ENCODE data around the gene PDGFRB.
A peak's percentile ranks its signal among the peaks of the same experiment; 100 is the strongest.

Gene PDGFRB

DNA sequence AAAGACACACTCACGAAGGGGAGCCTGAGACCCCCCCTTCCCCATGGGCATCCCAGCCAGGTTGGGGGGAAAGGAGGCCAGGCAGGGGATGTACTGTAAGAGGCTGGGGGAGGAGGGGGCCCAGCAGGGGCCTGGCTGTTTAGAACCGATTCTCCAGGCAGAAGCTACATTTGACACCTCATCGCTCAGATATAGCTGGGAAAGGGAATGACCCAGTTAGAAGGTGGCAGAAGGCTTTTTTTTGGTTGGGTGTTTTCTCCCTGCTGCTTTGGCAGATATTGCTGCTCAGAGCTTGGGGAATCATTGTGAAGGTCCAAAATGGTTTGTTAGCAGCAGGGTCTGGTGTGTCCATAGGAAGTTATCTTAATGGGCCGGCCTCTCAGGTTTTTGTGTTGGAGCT lies 16.9 kb upstream of the PDGFRB start:
- DNase-seq (ENCODE audit: low read depth, low spot score), result no peak

DNA sequence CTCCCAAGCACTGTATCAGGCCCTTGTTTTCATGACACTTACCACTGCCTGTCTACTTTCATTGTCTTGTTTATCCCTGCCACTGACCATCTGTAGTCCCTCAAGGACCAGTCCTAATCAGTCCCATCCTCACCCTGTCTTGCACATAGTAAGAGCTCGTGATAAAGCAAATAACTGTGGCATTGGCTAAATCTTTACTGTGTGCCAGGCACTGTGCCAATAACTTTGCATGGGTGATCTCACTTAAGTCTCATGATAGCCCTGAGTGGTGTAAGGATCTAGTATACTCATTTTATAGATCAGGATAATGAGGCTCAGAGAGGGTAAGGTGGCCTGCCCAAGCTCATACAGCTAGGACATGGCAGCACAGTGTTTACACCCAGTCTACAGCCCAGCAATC lies 16.5 kb upstream of the PDGFRB start:
- no peak overlapping the region for H3K4me3 ChIP-seq
- H3K9ac ChIP-seq (ENCODE audit: insufficient read length), result no peak overlapping the region
- DNase-seq (ENCODE audit: low read depth, low spot score), result no peak
- no peak overlapping the region for H3K27ac ChIP-seq
- TF ChIP-seq POLR2AphosphoS5 (IDR thresholded peaks at IDR 0.05; ENCODE audit: borderline replicate concordance, low read depth, low read length) (no peak), FOXP2 (optimal IDR thresholded peaks at IDR 0.05; ENCODE audit: control extremely low read depth, extremely low read length, insufficient read depth) (no peak), EZH2 (IDR thresholded peaks at IDR 0.05) (no peak)
- no peaks in the 10 kb centered on the region for H3K36me3 ChIP-seq (ENCODE audit: insufficient read depth, low read length)
- H3K9me3 ChIP-seq (ENCODE audit: low read depth, low read length), result no peaks in the 10 kb centered on the region

More for the DNA sequence above, 16.9 kb upstream of the PDGFRB start:
- TF ChIP-seq POLR2AphosphoS5 (IDR thresholded peaks at IDR 0.05; ENCODE audit: borderline replicate concordance, low read depth, low read length) (no peak), EZH2 (IDR thresholded peaks at IDR 0.05) (no peak), FOXP2 (optimal IDR thresholded peaks at IDR 0.05; ENCODE audit: control extremely low read depth, extremely low read length, insufficient read depth) (no peak)
- Histone ChIP-seq H3K4me3 (no peak overlapping the region), H3K9me3 (ENCODE audit: low read depth, low read length) (no peaks in the 10 kb centered on the region), H3K9ac (ENCODE audit: insufficient read length) (no peak overlapping the region), H3K36me3 (ENCODE audit: insufficient read depth, low read length) (no peaks in the 10 kb centered on the region), H3K27ac (no peak overlapping the region)

DNA sequence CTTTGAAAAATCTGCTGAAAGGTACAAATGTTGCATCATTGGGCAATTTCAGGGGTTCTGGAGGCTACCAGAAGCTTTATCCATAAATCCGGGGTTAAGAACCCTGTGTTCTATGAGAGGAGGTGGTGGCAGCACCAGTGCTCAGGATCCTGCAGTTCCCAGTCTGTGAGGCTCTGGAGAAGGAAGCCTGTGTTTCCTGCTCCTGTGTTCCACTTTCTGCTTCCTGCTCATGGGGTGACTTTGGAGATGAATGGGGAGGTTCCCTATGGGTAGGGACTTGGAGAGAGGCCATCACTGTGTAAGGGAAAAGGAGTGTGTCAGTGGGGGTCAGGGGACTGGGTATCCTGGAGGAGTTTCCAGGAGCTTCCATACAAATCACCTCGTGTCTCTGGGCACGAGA lies 13.2 kb upstream of the PDGFRB start:
- Histone ChIP-seq H3K27ac (no peak overlapping the region), H3K36me3 (ENCODE audit: insufficient read depth, low read length) (no peaks in the 10 kb centered on the region), H3K9ac (ENCODE audit: insufficient read length) (no peak overlapping the region), H3K9me3 (ENCODE audit: low read depth, low read length) (no peaks in the 10 kb centered on the region), H3K4me3 (no peak overlapping the region)
- DNase-seq (ENCODE audit: low read depth, low spot score), result no peak
- TF ChIP-seq EZH2 (IDR thresholded peaks at IDR 0.05) (no peak), POLR2AphosphoS5 (IDR thresholded peaks at IDR 0.05; ENCODE audit: borderline replicate concordance, low read depth, low read length) (no peak), FOXP2 (optimal IDR thresholded peaks at IDR 0.05; ENCODE audit: control extremely low read depth, extremely low read length, insufficient read depth) (no peak)

DNA sequence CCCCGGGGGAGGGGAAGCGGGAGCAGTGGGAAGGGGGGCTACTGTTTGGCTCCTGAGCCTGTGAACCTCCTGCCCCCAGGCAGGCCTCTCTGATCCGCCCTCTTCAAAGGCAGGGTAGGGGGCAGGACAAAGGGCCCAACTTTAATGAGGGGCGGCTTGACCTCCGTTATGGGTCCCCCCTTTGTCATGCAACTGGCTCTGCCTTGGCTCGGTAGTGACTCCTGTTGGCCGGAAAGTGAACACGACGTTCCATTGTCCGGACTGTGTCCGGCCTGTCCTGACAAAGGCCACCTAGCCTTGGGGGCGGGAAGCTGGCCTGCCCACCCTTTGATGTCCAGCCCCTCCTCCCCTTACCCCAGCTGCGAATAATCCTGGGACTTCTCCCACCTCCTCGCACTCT lies 12.3 kb upstream of the PDGFRB start:
- Histone ChIP-seq H3K27ac (no peak overlapping the region), H3K36me3 (ENCODE audit: insufficient read depth, low read length) (no peaks in the 10 kb centered on the region), H3K9me3 (ENCODE audit: low read depth, low read length) (no peaks in the 10 kb centered on the region), H3K4me3 (no peak overlapping the region), H3K9ac (ENCODE audit: insufficient read length) (no peak overlapping the region)
- no peak for DNase-seq (ENCODE audit: low read depth, low spot score)
- TF ChIP-seq EZH2 (IDR thresholded peaks at IDR 0.05), result no peak
- no peak for TF ChIP-seq FOXP2 (optimal IDR thresholded peaks at IDR 0.05; ENCODE audit: control extremely low read depth, extremely low read length, insufficient read depth)
- no peak for TF ChIP-seq POLR2AphosphoS5 (IDR thresholded peaks at IDR 0.05; ENCODE audit: borderline replicate concordance, low read depth, low read length)

DNA sequence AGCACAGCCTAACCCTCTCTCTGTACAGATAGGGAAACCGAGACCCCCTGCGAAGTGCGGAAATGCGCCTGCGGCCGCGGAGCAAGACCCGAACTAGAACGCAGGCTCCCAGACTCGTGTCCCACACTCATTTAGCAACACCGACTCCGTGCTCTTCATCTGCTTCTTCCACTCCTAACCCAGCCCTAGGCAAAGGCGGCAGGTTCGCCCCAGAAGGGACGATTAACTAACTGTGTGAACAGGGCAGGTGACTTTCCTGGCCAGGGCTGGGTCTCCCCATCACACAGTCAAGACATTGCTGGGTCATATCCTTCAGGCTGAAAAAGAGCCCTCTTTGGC lies 11.8 kb upstream of the PDGFRB start:
- no peak for DNase-seq (ENCODE audit: low read depth, low spot score)
- no peak overlapping the region for H3K9ac ChIP-seq (ENCODE audit: insufficient read length)
- TF ChIP-seq FOXP2 (optimal IDR thresholded peaks at IDR 0.05; ENCODE audit: control extremely low read depth, extremely low read length, insufficient read depth) (no peak), POLR2AphosphoS5 (IDR thresholded peaks at IDR 0.05; ENCODE audit: borderline replicate concordance, low read depth, low read length) (no peak), EZH2 (IDR thresholded peaks at IDR 0.05) (no peak)

DNA sequence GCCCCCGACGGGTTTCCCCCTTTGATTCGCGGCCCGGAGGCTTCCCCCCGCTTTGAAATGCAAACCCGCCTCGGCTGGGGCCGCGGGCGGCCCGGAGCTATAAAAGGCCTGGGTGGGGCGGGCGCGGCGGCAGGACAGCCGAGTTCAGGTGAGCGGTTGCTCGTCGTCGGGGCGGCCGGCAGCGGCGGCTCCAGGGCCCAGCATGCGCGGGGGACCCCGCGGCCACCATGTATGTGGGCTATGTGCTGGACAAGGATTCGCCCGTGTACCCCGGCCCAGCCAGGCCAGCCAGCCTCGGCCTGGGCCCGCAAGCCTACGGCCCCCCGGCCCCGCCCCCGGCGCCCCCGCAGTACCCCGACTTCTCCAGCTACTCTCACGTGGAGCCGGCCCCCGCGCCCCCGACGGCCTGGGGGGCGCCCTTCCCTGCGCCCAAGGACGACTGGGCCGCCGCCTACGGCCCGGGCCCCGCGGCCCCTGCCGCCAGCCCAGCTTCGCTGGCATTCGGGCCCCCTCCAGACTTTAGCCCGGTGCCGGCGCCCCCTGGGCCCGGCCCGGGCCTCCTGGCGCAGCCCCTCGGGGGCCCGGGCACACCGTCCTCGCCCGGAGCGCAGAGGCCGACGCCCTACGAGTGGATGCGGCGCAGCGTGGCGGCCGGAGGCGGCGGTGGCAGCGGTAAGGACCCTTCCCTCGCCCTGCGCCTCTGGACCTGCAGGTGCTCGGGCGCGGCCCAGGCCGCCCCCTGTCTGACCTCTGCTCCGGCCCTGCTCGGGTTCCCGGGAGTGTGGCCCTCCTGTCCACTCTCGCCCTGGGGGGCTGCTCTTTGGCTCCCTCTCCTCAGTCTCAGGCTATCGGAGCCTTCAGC lies 11.2 kb upstream of the PDGFRB start, which contains the start of gene CDX1:
TSS of gene CDX1 (plus strand) at position 129 of the 862 bp plus-strand sequence. CDS start at position 228, 99 bp downstream.
- no peak for DNase-seq (ENCODE audit: low read depth, low spot score)
- Histone ChIP-seq H3K9ac (ENCODE audit: insufficient read length) (no peak within 1 kb of the TSS), H3K36me3 (ENCODE audit: insufficient read depth, low read length) (no peaks in the 10 kb centered on the region), H3K4me3 (no peak within 1 kb of the TSS), H3K27ac (0 out of 2 replicates have a peak within 1 kb of the TSS, but pooled peaks have one; percentile 33), H3K9me3 (ENCODE audit: low read depth, low read length) (no peaks in the 10 kb centered on the region)
- TF ChIP-seq FOXP2 (optimal IDR thresholded peaks at IDR 0.05; ENCODE audit: control extremely low read depth, extremely low read length, insufficient read depth) (no peak), POLR2AphosphoS5 (IDR thresholded peaks at IDR 0.05; ENCODE audit: borderline replicate concordance, low read depth, low read length) (no peak), EZH2 (IDR thresholded peaks at IDR 0.05) (no peak)

More for the DNA sequence above, 11.8 kb upstream of the PDGFRB start:
- H3K4me3 ChIP-seq, result no peak overlapping the region
- H3K36me3 ChIP-seq (ENCODE audit: insufficient read depth, low read length), result no peaks in the 10 kb centered on the region
- H3K27ac ChIP-seq, result no peak overlapping the region
- no peaks in the 10 kb centered on the region for H3K9me3 ChIP-seq (ENCODE audit: low read depth, low read length)

DNA sequence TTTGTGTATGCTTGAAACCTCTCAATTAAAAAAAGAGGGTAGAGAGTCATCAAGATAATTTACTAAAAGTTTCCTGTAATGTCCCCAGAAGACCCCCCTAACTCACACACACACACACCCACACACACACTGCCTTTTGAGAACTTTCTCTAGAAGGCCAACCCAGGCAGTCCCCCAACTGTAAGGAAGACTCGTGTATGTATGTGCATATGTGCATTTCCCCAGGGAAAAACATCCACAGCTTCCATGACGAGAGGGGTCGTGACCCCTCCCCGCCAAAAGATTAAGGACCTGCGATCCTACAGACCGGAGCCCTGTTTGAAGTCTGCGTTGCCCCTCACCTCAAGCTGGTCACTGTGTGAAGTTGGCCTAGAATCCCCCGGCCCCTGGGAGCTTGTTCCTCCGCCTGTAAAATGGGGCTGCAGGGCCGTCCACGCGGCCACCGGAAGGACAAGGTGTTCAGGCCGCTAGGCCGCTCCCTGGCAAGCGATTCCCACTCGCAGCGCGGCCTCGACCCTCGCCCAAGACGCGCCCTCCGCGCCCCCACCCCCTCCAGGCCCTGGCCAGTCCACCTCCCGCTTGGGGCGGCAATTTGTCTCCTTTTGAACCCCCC lies 10.5 kb upstream of the PDGFRB start:
- no peak overlapping the region for H3K9ac ChIP-seq (ENCODE audit: insufficient read length)
- H3K36me3 ChIP-seq (ENCODE audit: insufficient read depth, low read length), result no peaks in the 10 kb centered on the region
- no peak for DNase-seq (ENCODE audit: low read depth, low spot score)
- TF ChIP-seq FOXP2 (optimal IDR thresholded peaks at IDR 0.05; ENCODE audit: control extremely low read depth, extremely low read length, insufficient read depth), result no peak
- no peak for TF ChIP-seq EZH2 (IDR thresholded peaks at IDR 0.05)
- TF ChIP-seq POLR2AphosphoS5 (IDR thresholded peaks at IDR 0.05; ENCODE audit: borderline replicate concordance, low read depth, low read length), result no peak
- no peaks in the 10 kb centered on the region for H3K9me3 ChIP-seq (ENCODE audit: low read depth, low read length)
- no peak overlapping the region for H3K4me3 ChIP-seq
- 0 out of 2 replicates have a peak overlapping the region, but pooled peaks have one; percentile 33 for H3K27ac ChIP-seq

DNA sequence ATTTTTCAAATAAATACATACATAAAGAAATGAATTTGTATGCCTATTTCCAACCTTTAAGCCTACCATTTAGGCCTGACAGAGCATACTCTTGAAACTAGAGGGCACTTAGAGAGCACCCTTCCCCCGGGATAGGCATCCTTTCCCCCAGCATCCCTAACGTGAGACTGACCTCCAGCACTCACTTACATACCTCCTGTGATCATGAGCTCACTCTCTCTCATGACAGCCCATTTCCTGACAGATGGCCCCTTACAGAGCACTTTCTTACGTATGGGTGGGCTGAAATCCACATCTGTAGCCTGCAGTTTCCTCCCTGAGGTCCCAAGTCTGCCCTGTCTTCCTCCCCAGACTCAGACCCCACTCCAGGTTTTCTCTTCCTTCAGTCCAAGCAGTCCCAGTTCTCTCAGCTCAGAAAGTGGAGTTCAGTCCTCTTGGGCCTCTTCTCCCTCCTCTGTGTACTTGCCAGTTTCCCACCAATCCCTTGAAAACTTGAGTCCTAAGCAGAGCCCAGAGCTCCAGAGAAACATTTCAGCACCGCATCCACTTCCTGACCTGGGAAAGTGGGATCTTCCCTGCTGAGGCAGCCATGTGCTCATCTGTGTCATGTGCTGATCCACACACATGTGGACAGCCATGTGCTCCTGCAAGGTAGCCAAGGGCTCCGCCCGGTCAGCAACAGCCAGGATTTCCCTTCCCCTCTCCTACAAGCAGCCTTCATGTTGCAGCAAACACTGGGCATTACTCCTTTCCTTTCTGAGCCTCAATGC lies 8.8 kb upstream of the PDGFRB start:
- Histone ChIP-seq H3K27ac (peak overlapping the region; percentile 20; the same call in 1 of the 2 replicates), H3K9ac (ENCODE audit: insufficient read length) (no peak overlapping the region), H3K36me3 (ENCODE audit: insufficient read depth, low read length) (no peaks in the 10 kb centered on the region), H3K4me3 (no peak overlapping the region), H3K9me3 (ENCODE audit: low read depth, low read length) (no peaks in the 10 kb centered on the region)
- DNase-seq (ENCODE audit: low read depth, low spot score), result no peak
- TF ChIP-seq FOXP2 (optimal IDR thresholded peaks at IDR 0.05; ENCODE audit: control extremely low read depth, extremely low read length, insufficient read depth), result no peak
- no peak for TF ChIP-seq POLR2AphosphoS5 (IDR thresholded peaks at IDR 0.05; ENCODE audit: borderline replicate concordance, low read depth, low read length)
- TF ChIP-seq EZH2 (IDR thresholded peaks at IDR 0.05), result no peak
